ENCODE measurements around the gene TP73. TPM values are rescaled to one million over a fixed set of nuclear protein-coding genes. Genes with fewer than 3 reads are reported as not detected.

The TP73 gene
- total RNA-seq, 1 experiment from 2014 or later, result 6.9 TPM

DNA sequence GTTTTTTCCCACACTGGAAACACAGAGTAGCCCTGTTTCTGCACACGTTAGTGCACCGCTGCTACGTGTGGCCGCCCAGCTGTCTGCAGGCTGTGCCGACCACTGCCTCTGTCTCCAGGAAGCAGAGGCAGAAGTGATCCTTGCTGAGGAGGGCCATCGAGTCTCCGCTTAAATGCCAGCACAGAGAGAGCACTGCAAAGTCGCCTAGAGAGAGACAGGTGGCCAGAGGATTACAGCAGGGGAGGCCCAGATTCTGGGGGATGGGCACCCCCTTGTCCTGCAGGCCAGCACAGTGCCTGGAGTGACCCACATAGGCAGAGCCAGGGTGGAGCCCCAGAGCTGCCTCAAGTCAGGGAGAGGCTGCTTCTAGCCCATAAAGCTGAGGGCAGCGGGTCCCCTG, 21.4 kb upstream of the TP73 start:
- Histone ChIP-seq H2AFZ (no peak overlapping the region), H4K20me1 (ENCODE audit: insufficient read depth) (peaks cover 3% of the 10 kb centered on the region; the same call in 1 of the 2 replicates), H3F3A (ENCODE audit: insufficient read depth, low read depth) (peaks cover 17% of the 10 kb centered on the region), H3K4me1 (replicated peaks; ENCODE audit: insufficient read depth) (peaks cover 5% of the 10 kb centered on the region), H3K4me3 (no peak overlapping the region), H3K9me3 (ENCODE audit: insufficient read depth, low read depth) (no peaks in the 10 kb centered on the region), H3K9me2 (ENCODE audit: insufficient read depth) (no peaks in the 10 kb centered on the region), H3K4me2 (no peak overlapping the region), H3K27ac (no peak overlapping the region), H3K36me3 (ENCODE audit: low read depth) (no peaks in the 10 kb centered on the region), H3K27me3 (ENCODE audit: insufficient read depth, low read depth) (no peaks in the 10 kb centered on the region), H3K79me2 (ENCODE audit: low read depth) (0 out of 2 replicates have a peak, but pooled peaks cover 4% of the 10 kb centered on the region)
- no TSS peak for BruUV-seq (replicated peaks)
- DNase-seq, result no peak
- intact Hi-C loops (cut with micrococcal nuclease; ENCODE audit: unreplicated experiment), result no loop called here
- TF ChIP-seq, protein P1, sequence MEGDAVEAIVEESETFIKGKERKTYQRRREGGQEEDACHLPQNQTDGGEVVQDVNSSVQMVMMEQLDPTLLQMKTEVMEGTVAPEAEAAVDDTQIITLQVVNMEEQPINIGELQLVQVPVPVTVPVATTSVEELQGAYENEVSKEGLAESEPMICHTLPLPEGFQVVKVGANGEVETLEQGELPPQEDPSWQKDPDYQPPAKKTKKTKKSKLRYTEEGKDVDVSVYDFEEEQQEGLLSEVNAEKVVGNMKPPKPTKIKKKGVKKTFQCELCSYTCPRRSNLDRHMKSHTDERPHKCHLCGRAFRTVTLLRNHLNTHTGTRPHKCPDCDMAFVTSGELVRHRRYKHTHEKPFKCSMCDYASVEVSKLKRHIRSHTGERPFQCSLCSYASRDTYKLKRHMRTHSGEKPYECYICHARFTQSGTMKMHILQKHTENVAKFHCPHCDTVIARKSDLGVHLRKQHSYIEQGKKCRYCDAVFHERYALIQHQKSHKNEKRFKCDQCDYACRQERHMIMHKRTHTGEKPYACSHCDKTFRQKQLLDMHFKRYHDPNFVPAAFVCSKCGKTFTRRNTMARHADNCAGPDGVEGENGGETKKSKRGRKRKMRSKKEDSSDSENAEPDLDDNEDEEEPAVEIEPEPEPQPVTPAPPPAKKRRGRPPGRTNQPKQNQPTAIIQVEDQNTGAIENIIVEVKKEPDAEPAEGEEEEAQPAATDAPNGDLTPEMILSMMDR (conservative IDR thresholded peaks at IDR 0.05), result no peak
- TF ChIP-seq EZH2 (IDR thresholded peaks at IDR 0.05; ENCODE audit: low read depth), result no peak
- ChIA-PET POLR2A (ENCODE audit: unreplicated experiment) (no interaction called here), CTCF (interaction anchor here (0.6 to 1.6 kb wide), 2 partner anchors 23 to 178 kb away, joined by 4 to 7 read pairs; no protein-coding TSS in a partner anchor)

DNA sequence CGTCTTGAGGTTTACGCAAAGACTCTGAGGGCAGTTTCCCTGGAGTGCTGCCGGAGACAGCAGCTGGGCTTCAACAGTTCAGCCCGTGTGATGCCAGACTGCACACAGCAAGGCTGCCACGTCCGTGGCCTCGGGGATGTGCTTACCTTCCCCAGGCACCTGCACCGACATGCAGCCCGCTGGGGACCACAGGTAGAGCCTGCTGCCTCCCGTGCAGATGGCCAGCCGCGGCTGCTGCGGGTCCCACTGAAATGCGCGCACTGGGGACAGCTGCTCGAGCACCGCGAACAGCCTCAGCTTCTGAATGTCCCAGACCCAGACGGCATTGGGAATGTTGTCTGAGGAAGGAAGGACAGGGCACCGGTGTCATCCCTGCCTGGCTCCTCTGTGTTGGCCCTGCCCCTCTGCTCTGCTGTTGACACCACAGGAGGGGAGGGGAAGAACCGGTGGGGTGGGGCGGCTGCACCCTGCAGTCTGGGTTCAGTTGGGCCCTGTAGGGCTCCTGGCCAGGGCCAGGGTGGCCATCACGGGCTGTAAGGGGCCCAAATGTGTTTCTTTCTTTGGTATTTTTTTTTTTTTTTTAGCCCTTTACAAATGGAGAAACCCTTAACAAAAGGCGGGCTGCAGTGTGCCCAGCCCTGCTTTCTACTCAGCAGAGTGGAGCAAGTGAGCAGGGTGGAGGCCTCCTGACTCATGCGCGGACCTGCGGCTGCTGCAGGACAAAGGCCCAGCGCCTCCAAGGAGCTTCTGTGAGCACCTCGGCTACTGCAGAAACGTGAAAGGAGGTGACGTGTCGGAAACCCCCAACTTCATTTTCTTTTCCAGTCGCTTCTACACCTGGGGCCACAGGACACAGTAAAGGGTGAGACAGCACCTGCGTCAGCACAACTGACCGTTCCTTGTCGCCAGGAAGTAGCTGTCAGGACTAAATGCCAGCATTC, 20.7 kb upstream of the TP73 start:
- no peaks in the 10 kb centered on the region for H3K9me2 ChIP-seq (ENCODE audit: insufficient read depth)
- intact Hi-C loops (cut with micrococcal nuclease; ENCODE audit: unreplicated experiment), result no loop called here
- POLR2A ChIA-PET (ENCODE audit: unreplicated experiment), result no interaction called here
- H3F3A ChIP-seq (ENCODE audit: insufficient read depth, low read depth), result peaks cover 11% of the 10 kb centered on the region; the same call in 1 of the 2 replicates
- no peaks in the 10 kb centered on the region for H3K27me3 ChIP-seq (ENCODE audit: insufficient read depth, low read depth)
- no peaks in the 10 kb centered on the region for H3K79me2 ChIP-seq (ENCODE audit: low read depth)
- CTCF ChIA-PET, result interaction anchor here (0.5 to 1.6 kb wide), 6 partner anchors 12 to 1245 kb away, joined by 3 to 8 read pairs (median 6); no protein-coding TSS in a partner anchor
- H2AFZ ChIP-seq, result no peak overlapping the region
- H4K20me1 ChIP-seq (ENCODE audit: insufficient read depth), result peaks cover 3% of the 10 kb centered on the region; the same call in 1 of the 2 replicates
- DNase-seq, result peak; percentile 81 to 85
- H3K4me3 ChIP-seq, result no peak overlapping the region; the same call in 1 of the 2 replicates
- H3K4me1 ChIP-seq (replicated peaks; ENCODE audit: insufficient read depth), result no peaks in the 10 kb centered on the region; the same call in 1 of the 2 replicates
- H3K4me2 ChIP-seq, result peak overlapping the region; percentile 44
- no peaks in the 10 kb centered on the region for H3K9me3 ChIP-seq (ENCODE audit: insufficient read depth, low read depth)
- no peaks in the 10 kb centered on the region for H3K36me3 ChIP-seq (ENCODE audit: low read depth)
- H3K27ac ChIP-seq, result no peak overlapping the region
- no peak for TF ChIP-seq EZH2 (IDR thresholded peaks at IDR 0.05; ENCODE audit: low read depth)
- TF ChIP-seq, protein P1 (conservative IDR thresholded peaks at IDR 0.05), result no peak
- BruUV-seq (replicated peaks), result no TSS peak

- Histone ChIP-seq H3K4me1 (replicated peaks; ENCODE audit: insufficient read depth) (no peaks in the 10 kb centered on the region; the same call in 1 of the 2 replicates), H3K4me3 (no peak overlapping the region; the same call in 1 of the 2 replicates), H4K20me1 (ENCODE audit: insufficient read depth) (peaks cover 3% of the 10 kb centered on the region; the same call in 1 of the 2 replicates), H3K36me3 (ENCODE audit: low read depth) (no peaks in the 10 kb centered on the region), H3K27ac (no peak overlapping the region), H2AFZ (no peak overlapping the region), H3K4me2 (peak overlapping the region; percentile 38), H3K9me3 (ENCODE audit: insufficient read depth, low read depth) (no peaks in the 10 kb centered on the region), H3K9me2 (ENCODE audit: insufficient read depth) (no peaks in the 10 kb centered on the region), H3K79me2 (ENCODE audit: low read depth) (no peaks in the 10 kb centered on the region), H3F3A (ENCODE audit: insufficient read depth, low read depth) (peaks cover 11% of the 10 kb centered on the region; the same call in 1 of the 2 replicates), H3K27me3 (ENCODE audit: insufficient read depth, low read depth) (no peaks in the 10 kb centered on the region)
- intact Hi-C loops (cut with micrococcal nuclease; ENCODE audit: unreplicated experiment), result no loop called here
- no peak for TF ChIP-seq EZH2 (IDR thresholded peaks at IDR 0.05; ENCODE audit: low read depth)
- TF ChIP-seq, protein P1 (conservative IDR thresholded peaks at IDR 0.05), result no peak
- POLR2A ChIA-PET (ENCODE audit: unreplicated experiment), result no interaction called here
- CTCF ChIA-PET, result interaction anchor here (0.5 to 1.6 kb wide), 5 partner anchors 13 to 1246 kb away, joined by 3 to 8 read pairs (median 7); no protein-coding TSS in a partner anchor
- no peak for DNase-seq
- BruUV-seq (replicated peaks), result no TSS peak
Measured at GRCh38 chr1:3632298-3632697, 20.0 kb upstream of the TP73 start.
